H1 (cell line): ENCODE measurements around the gene PAPSS2. TPM values are rescaled to one million over a fixed set of nuclear protein-coding genes. Genes with fewer than 3 reads are reported as not detected.

Source experiments
- CTCF ChIA-PET: fragments of 300-600 bp; sonication (Branson Sonifier 250); formaldehyde crosslinking; loops from one replicate; lab custom pipeline; 2021; ENCODE audit not compliant: partially characterized antibody; lab: Charles Lee
- POLR2A ChIA-PET: fragments of 300-600 bp; sonication (Branson Sonifier 250); formaldehyde crosslinking; loops from one replicate; lab custom pipeline; 2021; ENCODE audit warnings: inconsistent platforms; ENCODE audit not compliant: partially characterized antibody; lab: Charles Lee
- DNase-seq, 2 experiments: peaks; one replicate each; pipeline versions ENCODE4 v3.0.0 to v3.0.0-alpha.2; 2010 to 2022; ENCODE audit warnings: low spot score in 2 of 2, low read depth in 1 of 2, mixed read lengths in 1 of 2
- FAIRE-seq: peaks from 2 replicates; lab custom pipeline; 2011; peaks lifted over from hg19 to GRCh38; lab: Jason Lieb, UNC
- H2AFZ ChIP-seq: 2 replicates; pipeline ENCODE4 v1.8.1; 2012; ENCODE audit warnings: low read length, inconsistent platforms
- H2AK5ac ChIP-seq: 2 replicates; pipeline ENCODE4 v1.6.1; 2013; ENCODE audit warnings: low read depth, low read length
- H2BK120ac ChIP-seq: replicated peaks from 2 replicates; pipeline ENCODE3; 2013; ENCODE audit warnings: low read depth, low read length, inconsistent platforms
- H2BK12ac ChIP-seq: 2 replicates; pipeline ENCODE4 v1.6.1; 2013; ENCODE audit warnings: low read depth, low read length
- H2BK15ac ChIP-seq: 2 replicates; pipeline ENCODE4 v1.6.1; 2013; ENCODE audit warnings: low read length
- H2BK20ac ChIP-seq: 2 replicates; pipeline ENCODE4 v1.6.1; 2013; ENCODE audit warnings: low read length
- H2BK5ac ChIP-seq: 2 replicates; pipeline ENCODE4 v1.6.1; 2013; ENCODE audit warnings: low read depth, low read length
- H3K14ac ChIP-seq: 2 replicates; pipeline ENCODE4 v1.6.1; 2013; ENCODE audit warnings: inconsistent platforms; ENCODE audit not compliant: insufficient read length
- H3K18ac ChIP-seq: 2 replicates; pipeline ENCODE4 v1.6.1; 2013; ENCODE audit warnings: low read length; ENCODE audit errors: extremely low read depth
- H3K23ac ChIP-seq: 2 replicates; pipeline ENCODE4 v1.6.1; 2013; ENCODE audit warnings: inconsistent platforms; ENCODE audit not compliant: insufficient read length
- H3K23me2 ChIP-seq: 2 replicates; pipeline ENCODE4 v1.6.1; 2013; ENCODE audit warnings: low read depth, low read length
- H3K27ac ChIP-seq: 2 replicates; pipeline ENCODE4 v1.6.1; 2011; ENCODE audit warnings: low read depth, low read length, inconsistent platforms
- H3K27me3 ChIP-seq, 4 experiments: replicated peaks in 1 of 4; 1 replicate in 1 of 4; 2 replicates in 3 of 4; pipeline versions ENCODE4 v1.6.1 to v1.8.1; 2011 to 2013; ENCODE audit warnings: low read length in 3 of 4, mild to moderate bottlenecking in 3 of 4, inconsistent platforms in 2 of 4, mixed read lengths in 2 of 4, moderate library complexity in 1 of 4; ENCODE audit not compliant: control insufficient read depth in 3 of 4, insufficient read depth in 3 of 4; ENCODE audit errors: extremely low read depth in 1 of 4
- H3K36me3 ChIP-seq, 4 experiments: 2 replicates each; pipeline versions ENCODE4 v1.6.1 to v1.8.1; 2011 to 2013; ENCODE audit warnings: mild to moderate bottlenecking in 4 of 4, low read length in 3 of 4, moderate library complexity in 2 of 4, control low read depth in 1 of 4, inconsistent platforms in 1 of 4; ENCODE audit not compliant: insufficient read depth in 4 of 4, control insufficient read depth in 2 of 4
- H3K4ac ChIP-seq: replicated peaks from 2 replicates; pipeline ENCODE3; 2013; ENCODE audit warnings: low read length, low read depth, mixed read lengths, inconsistent platforms; ENCODE audit not compliant: insufficient read length
- H3K4me1 ChIP-seq, 4 experiments: replicated peaks in 1 of 4; 1 replicate in 1 of 4; 2 replicates in 3 of 4; pipeline versions ENCODE4 v1.6.1 to v1.8.1; 2011 to 2013; ENCODE audit warnings: low read length in 3 of 4, inconsistent platforms in 2 of 4, mixed read lengths in 1 of 4; ENCODE audit not compliant: insufficient read depth in 4 of 4, control insufficient read depth in 3 of 4
- H3K4me2 ChIP-seq, 2 experiments: 2 replicates each; pipeline versions ENCODE4 v1.6.1 to v1.8.1; 2011 to 2013; ENCODE audit warnings: low read depth in 2 of 2, low read length in 2 of 2, control low read depth in 1 of 2, inconsistent platforms in 1 of 2, mild to moderate bottlenecking in 1 of 2; ENCODE audit not compliant: insufficient read depth in 1 of 2
- H3K4me3 ChIP-seq, 4 experiments: fragments of 200-600, 300-600 bp in 1 of 4; sonication (generic), shearing (Covaris generic), sonication (Bioruptor Twin) in 1 of 4; 2 replicates each; pipeline versions ENCODE4 v1.5.1 to v1.8.1; 2011 to 2016; ENCODE audit warnings: low read length in 4 of 4, low read depth in 3 of 4, control low read depth in 2 of 4, inconsistent platforms in 2 of 4, mild to moderate bottlenecking in 2 of 4, mixed read lengths in 1 of 4, moderate library complexity in 1 of 4; ENCODE audit not compliant: insufficient read depth in 2 of 4; ENCODE audit errors: extremely low read depth in 1 of 4
- H3K56ac ChIP-seq: replicated peaks from 2 replicates; pipeline ENCODE3; 2013; ENCODE audit warnings: low read depth, mild to moderate bottlenecking, mixed read lengths, low read length, inconsistent platforms; ENCODE audit not compliant: insufficient read length
- H3K79me1 ChIP-seq: 2 replicates; pipeline ENCODE4 v1.6.1; 2013; ENCODE audit warnings: low read depth, low read length, control low read depth
- H3K79me2 ChIP-seq, 2 experiments: 2 replicates each; pipeline versions ENCODE4 v1.6.1 to v1.8.1; 2012 to 2013; ENCODE audit warnings: low read length in 2 of 2, mild to moderate bottlenecking in 2 of 2, inconsistent platforms in 1 of 2; ENCODE audit not compliant: insufficient read depth in 2 of 2, control insufficient read depth in 1 of 2
- H3K9ac ChIP-seq, 4 experiments: replicated peaks in 1 of 4; 1 replicate in 1 of 4; 2 replicates in 3 of 4; pipeline versions ENCODE4 v1.6.1 to v1.8.1; 2011 to 2013; ENCODE audit warnings: low read depth in 3 of 4, low read length in 3 of 4, control low read depth in 2 of 4, mild to moderate bottlenecking in 2 of 4, moderate library complexity in 2 of 4, inconsistent platforms in 1 of 4; ENCODE audit errors: extremely low read depth in 1 of 4
- H3K9me3 ChIP-seq, 2 experiments: 2 replicates each; pipeline versions ENCODE4 v1.6.1 to v1.8.1; 2012 to 2013; ENCODE audit warnings: mild to moderate bottlenecking in 2 of 2, moderate library complexity in 2 of 2, control low read depth in 1 of 2, inconsistent platforms in 1 of 2, low read depth in 1 of 2, low read length in 1 of 2, mixed read lengths in 1 of 2; ENCODE audit not compliant: insufficient read depth in 2 of 2
- H4K20me1 ChIP-seq, 2 experiments: replicated peaks in 1 of 2; 2 replicates each; pipeline versions ENCODE3 to v1.8.1; 2011 to 2013; ENCODE audit warnings: inconsistent platforms in 2 of 2, low read length in 2 of 2, mild to moderate bottlenecking in 1 of 2; ENCODE audit not compliant: insufficient read depth in 2 of 2, control insufficient read depth in 1 of 2
- H4K5ac ChIP-seq: 2 replicates; pipeline ENCODE4 v1.6.1; 2013; ENCODE audit warnings: low read length, low read depth, mixed read lengths, inconsistent platforms; ENCODE audit not compliant: insufficient read length
- H4K8ac ChIP-seq: 2 replicates; pipeline ENCODE4 v1.8.0; 2013; ENCODE audit warnings: mild to moderate bottlenecking, moderate library complexity, low read length, inconsistent platforms; ENCODE audit not compliant: insufficient read depth; ENCODE audit errors: extremely low read depth
- H4K91ac ChIP-seq: replicated peaks from 2 replicates; pipeline ENCODE3; 2013; ENCODE audit warnings: low read length, mixed read lengths, inconsistent platforms; ENCODE audit not compliant: insufficient read length
- HDAC6 ChIP-seq: IDR thresholded peaks from one replicate; pipeline ENCODE4 v1.7.1; 2012; ENCODE audit warnings: low read depth, mild to moderate bottlenecking, inconsistent platforms, low read length, moderate library complexity
- JUN ChIP-seq: IDR thresholded peaks from 2 replicates; pipeline ENCODE4 v1.6.1; 2011; ENCODE audit warnings: low read depth, mild to moderate bottlenecking, improper control_type of control experiment, low read length
- RXRA ChIP-seq: IDR thresholded peaks from 2 replicates; pipeline ENCODE4 v1.6.1; 2011; ENCODE audit warnings: low read depth, mild to moderate bottlenecking, low read length, moderate library complexity; ENCODE audit not compliant: insufficient read depth
- SP2 ChIP-seq: IDR thresholded peaks from 2 replicates; pipeline ENCODE4 v1.6.1; 2012; ENCODE audit warnings: mild to moderate bottlenecking, low read length, inconsistent platforms
- SUZ12 ChIP-seq: fragments of 200-600 bp; sonication (generic); IDR thresholded peaks from 2 replicates; pipeline ENCODE4 v1.6.1; 2012; ENCODE audit warnings: mild to moderate bottlenecking, inconsistent platforms, low read length, moderate library complexity, mixed read lengths
- YY1 ChIP-seq: IDR thresholded peaks from 2 replicates; pipeline ENCODE4 v1.6.1; 2011; ENCODE audit warnings: low read depth, mild to moderate bottlenecking, low read length
- WGBS, 2 experiments: shearing (Covaris generic) in 1 of 2; methylation state at CpG; one replicate each; pipeline versions ENCODE4 v1.1.6 to v1.1.7; 2013 to 2015; ENCODE audit warnings: low lambda C conversion rate in 2 of 2, mixed read lengths in 2 of 2, inconsistent platforms in 1 of 2, low coverage in 1 of 2, missing lambda C conversion rate in 1 of 2; ENCODE audit not compliant: insufficient replicate concordance in 2 of 2, insufficient coverage in 1 of 2, insufficient read length in 1 of 2; ENCODE audit errors: extremely low coverage in 1 of 2, missing lambda C conversion rate in 1 of 2; 5-methylcytosine and 5-hydroxymethylcytosine counted together
- polyA plus RNA-seq, 7 experiments: library from polyadenylated mRNA; depleted of rRNA in 3 of 7; stranded (reverse) in 5 of 7; unstranded in 2 of 7; fragments of >200 nt in 5 of 7; fragments of 200-250 nt in 2 of 7; gene quantifications; 1 replicate in 5 of 7; 2 replicates in 1 of 7; 4 replicates in 1 of 7; pipeline versions ENCODE4 v1.2.1 to v1.2.3, GENCODE V29; 2011 to 2013; ENCODE audit warnings: missing spikeins in 2 of 7, mixed read lengths in 2 of 7
- total RNA-seq: library from RNA; stranded (reverse); fragmentation: NEBNext Ultra II Directional; extraction: Animal tissue kit (Norgen Biotek cat#: 25700); gene quantifications from 2 replicates; pipeline ENCODE4 v1.2.1, GENCODE V29; 2021

PAPSS2 gene
- total and polyA plus RNA-seq, 2 of the 8 experiments (the other 6 are each of a cell fraction or from before 2014, with no cell fraction given), result 7.6 to 20.2 TPM

- Histone ChIP-seq H3K23ac (no peak overlapping the region), H3K23me2 (no peaks in the 10 kb centered on the region), H3K27me3 (no peaks in the 10 kb centered on the region), H3K9me3 (no peaks in the 10 kb centered on the region), H3K18ac (no peak overlapping the region), H3K27ac (no peak overlapping the region), H3K56ac (no peak overlapping the region), H4K8ac (no peak overlapping the region), H2BK12ac (no peak overlapping the region), H3K4me1 (no peaks in the 10 kb centered on the region), H4K91ac (no peak overlapping the region), H2BK15ac (no peak overlapping the region), H2BK120ac (no peak overlapping the region), H3K14ac (no peak overlapping the region), H2BK20ac (no peak overlapping the region), H3K9ac (no peak overlapping the region), H4K20me1 (no peaks in the 10 kb centered on the region), H3K79me1 (no peaks in the 10 kb centered on the region), H3K4me3 (no peak overlapping the region), H3K4me2 (no peak overlapping the region), H2AFZ (no peak overlapping the region), H2AK5ac (no peak overlapping the region; the same call in 1 of the 2 replicates), H3K36me3 (peaks cover 0 to 28% (median 5%) of the 10 kb centered on the region in 4 experiments; a peak in 5 of 8 replicates), H4K5ac (no peak overlapping the region), H2BK5ac (no peak overlapping the region), H3K4ac (no peak overlapping the region), H3K79me2 (no peaks in the 10 kb centered on the region)
- ChIA-PET POLR2A (interaction anchor here (0.7 kb wide), 1 partner anchor 9 kb away, joined by 3 read pairs; no protein-coding TSS in a partner anchor), CTCF (no interaction called here)
- no peak for DNase-seq
- WGBS, 2 experiments, result 80% methylated on average over 5 of the region's 5 CpGs; no CpG with 5 or more reads in 1 of the 2 experiments
- FAIRE-seq, result no peak
- no peak for TF ChIP-seq SUZ12
- TF ChIP-seq RXRA, result no peak
- no peak for TF ChIP-seq JUN
- no peak for TF ChIP-seq SP2
- no peak for TF ChIP-seq YY1
- no peak for TF ChIP-seq HDAC6
Measured at GRCh38 chr10:87767253-87767652, 107.6 kb downstream of the PAPSS2 start.
